ENCODE results near the gene CD74.

The CD74 gene

GRCh38 chr5:150409638-150410523, 2.8 kb downstream of the CD74 start:
- H3K27me3 ChIP-seq (ENCODE audit: control insufficient read depth, insufficient read depth, low read length, poor library complexity, severe bottlenecking) = no peaks in the 10 kb centered on the region
- H3K36me3 ChIP-seq (ENCODE audit: control insufficient read depth, insufficient read depth, low read length) = no peaks in the 10 kb centered on the region
- H3K4me3 ChIP-seq (ENCODE audit: insufficient read depth, low read depth, low read length) = peak overlapping the region; percentile 7
- WGBS, 2 experiments = 22 to 24% methylated on average over 15 of the region's 15 CpGs
- H3K4me1 ChIP-seq (ENCODE audit: control insufficient read depth, insufficient read depth, low read length) = peaks cover 18% of the 10 kb centered on the region
- H3K27ac ChIP-seq (ENCODE audit: insufficient read depth, low read depth, low read length, poor library complexity, severe bottlenecking) = no peak overlapping the region
- no peaks in the 10 kb centered on the region for H3K9me3 ChIP-seq (ENCODE audit: control insufficient read depth, low read length)

GRCh38 chr5:150408231-150408943, 4.3 kb downstream of the CD74 start:
- Histone ChIP-seq H3K36me3 (ENCODE audit: control insufficient read depth, insufficient read depth, low read length) (no peaks in the 10 kb centered on the region), H3K9me3 (ENCODE audit: control insufficient read depth, low read length) (no peaks in the 10 kb centered on the region), H3K27ac (ENCODE audit: insufficient read depth, low read depth, low read length, poor library complexity, severe bottlenecking) (no peak overlapping the region), H3K4me1 (ENCODE audit: control insufficient read depth, insufficient read depth, low read length) (peaks cover 17% of the 10 kb centered on the region), H3K27me3 (ENCODE audit: control insufficient read depth, insufficient read depth, low read length, poor library complexity, severe bottlenecking) (no peaks in the 10 kb centered on the region), H3K4me3 (ENCODE audit: insufficient read depth, low read depth, low read length) (no peak overlapping the region)
- WGBS, 2 experiments = 89 to 90% methylated on average over 8 of the region's 8 CpGs

- no peaks in the 10 kb centered on the region for H3K36me3 ChIP-seq (ENCODE audit: control insufficient read depth, insufficient read depth, low read length)
- no peak overlapping the region for H3K27ac ChIP-seq (ENCODE audit: insufficient read depth, low read depth, low read length, poor library complexity, severe bottlenecking)
- H3K4me1 ChIP-seq (ENCODE audit: control insufficient read depth, insufficient read depth, low read length) = peaks cover 10% of the 10 kb centered on the region
- H3K4me3 ChIP-seq (ENCODE audit: insufficient read depth, low read depth, low read length) = no peak overlapping the region
- no peaks in the 10 kb centered on the region for H3K27me3 ChIP-seq (ENCODE audit: control insufficient read depth, insufficient read depth, low read length, poor library complexity, severe bottlenecking)
- no peaks in the 10 kb centered on the region for H3K9me3 ChIP-seq (ENCODE audit: control insufficient read depth, low read length)
- 88 to 91% methylated on average over 13 of the region's 13 CpGs for WGBS, 2 experiments
Measured at GRCh38 chr5:150407096-150407720, 5.5 kb downstream of the CD74 start.

- Histone ChIP-seq H3K36me3 (ENCODE audit: control insufficient read depth, insufficient read depth, low read length) (no peaks in the 10 kb centered on the region), H3K4me3 (ENCODE audit: insufficient read depth, low read depth, low read length) (no peak overlapping the region), H3K9me3 (ENCODE audit: control insufficient read depth, low read length) (no peaks in the 10 kb centered on the region), H3K4me1 (ENCODE audit: control insufficient read depth, insufficient read depth, low read length) (peaks cover 8% of the 10 kb centered on the region), H3K27ac (ENCODE audit: insufficient read depth, low read depth, low read length, poor library complexity, severe bottlenecking) (no peak overlapping the region), H3K27me3 (ENCODE audit: control insufficient read depth, insufficient read depth, low read length, poor library complexity, severe bottlenecking) (no peaks in the 10 kb centered on the region)
- 82 to 84% methylated on average over 10 of the region's 10 CpGs for WGBS, 2 experiments
Measured at GRCh38 chr5:150406723-150407095, 6.0 kb downstream of the CD74 start.

- H3K27ac ChIP-seq (ENCODE audit: insufficient read depth, low read depth, low read length, poor library complexity, severe bottlenecking) = no peak overlapping the region
- H3K4me3 ChIP-seq (ENCODE audit: insufficient read depth, low read depth, low read length) = no peak overlapping the region
Measured at GRCh38 chr5:150406103-150406722, 6.5 kb downstream of the CD74 start.

GRCh38 chr5:150404941-150405816, 7.5 kb downstream of the CD74 start:
- no peaks in the 10 kb centered on the region for H3K27me3 ChIP-seq (ENCODE audit: control insufficient read depth, insufficient read depth, low read length, poor library complexity, severe bottlenecking)
- H3K36me3 ChIP-seq (ENCODE audit: control insufficient read depth, insufficient read depth, low read length) = no peaks in the 10 kb centered on the region
- 93 to 95% methylated on average over 9 of the region's 9 CpGs for WGBS, 2 experiments
- H3K4me3 ChIP-seq (ENCODE audit: insufficient read depth, low read depth, low read length) = no peak overlapping the region
- H3K4me1 ChIP-seq (ENCODE audit: control insufficient read depth, insufficient read depth, low read length) = peaks cover 4% of the 10 kb centered on the region
- no peak overlapping the region for H3K27ac ChIP-seq (ENCODE audit: insufficient read depth, low read depth, low read length, poor library complexity, severe bottlenecking)
- no peaks in the 10 kb centered on the region for H3K9me3 ChIP-seq (ENCODE audit: control insufficient read depth, low read length)

More at GRCh38 chr5:150406103-150406722, 6.5 kb downstream of the CD74 start:
- H3K27me3 ChIP-seq (ENCODE audit: control insufficient read depth, insufficient read depth, low read length, poor library complexity, severe bottlenecking) = no peaks in the 10 kb centered on the region
- no peaks in the 10 kb centered on the region for H3K9me3 ChIP-seq (ENCODE audit: control insufficient read depth, low read length)
- no peaks in the 10 kb centered on the region for H3K36me3 ChIP-seq (ENCODE audit: control insufficient read depth, insufficient read depth, low read length)
- WGBS, 2 experiments = 93 to 95% methylated on average over 4 of the region's 4 CpGs
- peaks cover 8% of the 10 kb centered on the region for H3K4me1 ChIP-seq (ENCODE audit: control insufficient read depth, insufficient read depth, low read length)

- no peak overlapping the region for H3K27ac ChIP-seq (ENCODE audit: insufficient read depth, low read depth, low read length, poor library complexity, severe bottlenecking)
- no peaks in the 10 kb centered on the region for H3K36me3 ChIP-seq (ENCODE audit: control insufficient read depth, insufficient read depth, low read length)
- WGBS, 2 experiments = 93% methylated on average over 10 of the region's 10 CpGs
Measured at GRCh38 chr5:150404535-150404934, 8.2 kb downstream of the CD74 start.

GRCh38 chr5:150404121-150404520, 8.6 kb downstream of the CD74 start:
- Histone ChIP-seq H3K27me3 (ENCODE audit: control insufficient read depth, insufficient read depth, low read length, poor library complexity, severe bottlenecking) (no peaks in the 10 kb centered on the region), H3K36me3 (ENCODE audit: control insufficient read depth, insufficient read depth, low read length) (peaks cover 1% of the 10 kb centered on the region), H3K4me3 (ENCODE audit: insufficient read depth, low read depth, low read length) (no peak overlapping the region), H3K9me3 (ENCODE audit: control insufficient read depth, low read length) (no peaks in the 10 kb centered on the region), H3K27ac (ENCODE audit: insufficient read depth, low read depth, low read length, poor library complexity, severe bottlenecking) (no peak overlapping the region), H3K4me1 (ENCODE audit: control insufficient read depth, insufficient read depth, low read length) (no peaks in the 10 kb centered on the region)
- 90 to 96% methylated on average over 5 of the region's 5 CpGs for WGBS, 2 experiments

More at GRCh38 chr5:150404535-150404934, 8.2 kb downstream of the CD74 start:
- Histone ChIP-seq H3K27me3 (ENCODE audit: control insufficient read depth, insufficient read depth, low read length, poor library complexity, severe bottlenecking) (no peaks in the 10 kb centered on the region), H3K9me3 (ENCODE audit: control insufficient read depth, low read length) (no peaks in the 10 kb centered on the region), H3K4me3 (ENCODE audit: insufficient read depth, low read depth, low read length) (no peak overlapping the region), H3K4me1 (ENCODE audit: control insufficient read depth, insufficient read depth, low read length) (no peaks in the 10 kb centered on the region)

- Histone ChIP-seq H3K27me3 (ENCODE audit: control insufficient read depth, insufficient read depth, low read length, poor library complexity, severe bottlenecking) (no peaks in the 10 kb centered on the region), H3K36me3 (ENCODE audit: control insufficient read depth, insufficient read depth, low read length) (peaks cover 10% of the 10 kb centered on the region), H3K4me1 (ENCODE audit: control insufficient read depth, insufficient read depth, low read length) (no peaks in the 10 kb centered on the region), H3K4me3 (ENCODE audit: insufficient read depth, low read depth, low read length) (no peak overlapping the region), H3K9me3 (ENCODE audit: control insufficient read depth, low read length) (no peaks in the 10 kb centered on the region), H3K27ac (ENCODE audit: insufficient read depth, low read depth, low read length, poor library complexity, severe bottlenecking) (no peak overlapping the region)
- WGBS, 2 experiments = 95 to 98% methylated on average over 12 of the region's 12 CpGs
Measured at GRCh38 chr5:150402901-150403342, 9.8 kb downstream of the CD74 start.
